A549 (cell line): ENCODE results near the gene BDH1. TPM values are rescaled to one million over a fixed set of nuclear protein-coding genes. Genes with fewer than 3 reads are reported as not detected.
"Not testable (repeated sequence)": the region's sequence is repeated elsewhere in the genome, so short reads cannot be mapped to it uniquely, and the experiment has no call there.

Experiments used
- ATAC-seq, 2 experiments: fragments of 200-7000 bp in 1 of 2; fragments of >200 bp in 1 of 2; cut with Nextera tagmentation in 1 of 2; cut with Tn5 transposase in 1 of 2; 3 replicates each; pipeline versions ENCODE4 v1.8.0 to v1.9.1; 2018 to 2020; ENCODE audit warnings: mild to moderate bottlenecking in 1 of 2, moderate library complexity in 1 of 2
- CTCF ChIA-PET: fragments of 300-600 bp; sonication (Branson Sonifier 250); formaldehyde crosslinking; extraction: SDS; loops from one replicate; lab custom pipeline; 2021; ENCODE audit warnings: antibody characterized with exemption, inconsistent platforms; lab: Yijun Ruan, JAX
- POLR2A ChIA-PET: fragments of 350-600 bp; formaldehyde crosslinking; extraction: SDS; loops from one replicate; lab custom pipeline; 2021; ENCODE audit warnings: antibody characterized with exemption, inconsistent platforms; lab: Yijun Ruan, JAX
- DNase-seq, 2 experiments: peaks; one replicate each; pipeline versions ENCODE4 v3.0.0 to v3.0.0-alpha.2; 2011 to 2016; ENCODE audit warnings: low read depth in 1 of 2, low spot score in 1 of 2
- FAIRE-seq: peaks from 2 replicates; lab custom pipeline; 2011; peaks lifted over from hg19 to GRCh38; lab: Jason Lieb, UNC
- H3K27ac ChIP-seq, 2 experiments: fragments of >200 bp; sonication (Bioruptor Twin); formaldehyde crosslinking; 3 replicates each; pipeline ENCODE4 v1.5.1; 2016 to 2017
- H3K4me1 ChIP-seq: fragments of >200 bp; sonication (Bioruptor Twin); formaldehyde crosslinking; 3 replicates; pipeline ENCODE4 v1.6.1; 2016
- H3K4me2 ChIP-seq: fragments of >200 bp; sonication (Bioruptor Twin); formaldehyde crosslinking; 3 replicates; pipeline ENCODE4 v1.6.1; 2016
- H3K4me3 ChIP-seq: fragments of >200 bp; sonication (Bioruptor Twin); formaldehyde crosslinking; 3 replicates; pipeline ENCODE4 v1.5.1; 2016
- H3K9me3 ChIP-seq: fragments of >200 bp; sonication (Bioruptor Twin); formaldehyde crosslinking; 3 replicates; pipeline ENCODE4 v1.6.1; 2016
- CHD2 ChIP-seq: fragments of 150-350 bp; IDR thresholded peaks from 2 replicates; pipeline ENCODE4 v1.6.1; 2014; ENCODE audit warnings: low read length; ENCODE audit not compliant: partially characterized antibody
- HOXB13 ChIP-seq: fragments of 250-450 bp; sonication (Bioruptor Pico); IDR thresholded peaks from 2 replicates; pipeline ENCODE4 v1.5.0; 2020; ENCODE audit warnings: low read depth, mild to moderate bottlenecking, moderate library complexity
- MYC ChIP-seq: IDR thresholded peaks from 2 replicates; pipeline ENCODE4 v1.6.1; 2012; ENCODE audit warnings: mild to moderate bottlenecking, inconsistent platforms, low read length, improper control_type of control experiment, borderline replicate concordance
- WGBS: methylation state at CpG from one replicate; pipeline ENCODE4 v1.1.6; 2017; ENCODE audit errors: missing lambda C conversion rate; 5-methylcytosine and 5-hydroxymethylcytosine counted together
- polyA plus RNA-seq, 4 experiments: library from polyadenylated mRNA; depleted of rRNA in 3 of 4; stranded (reverse); fragments of >200 nt; fragmentation: RNase III in 1 of 4; extraction: RNeasy Plus Mini Kit Qiagen cat#74134 plus additional on column Dnase treatment in 1 of 4; gene quantifications; 2 replicates in 3 of 4; 3 replicates in 1 of 4; pipeline ENCODE4 v1.2.3, GENCODE V29; 2011 to 2017
- TF ChIP-seq, protein P1 (sequence below): fragments of 250-450 bp; sonication (Bioruptor Pico); IDR thresholded peaks from 2 replicates; pipeline ENCODE4 v1.5.0; 2020; ENCODE audit warnings: low read depth, mild to moderate bottlenecking, moderate library complexity
- TF ChIP-seq, protein P2 (sequence below): fragments of >200 bp; sonication (Bioruptor Twin); formaldehyde crosslinking; IDR thresholded peaks from 2 replicates; pipeline ENCODE4 v1.6.1; 2016

Gene BDH1
- polyA plus RNA-seq, 2 of the 4 experiments (the other 2 are of a cell fraction), result 3.1 to 4.6 TPM

GRCh38 chr3:197573048-197573767 is 17.4 kb upstream of the BDH1 start:
- CTCF ChIA-PET, result interaction anchor here (0.6 to 1.4 kb wide), 3 partner anchors 14 to 63 kb away, joined by 3 to 4 read pairs (median 3); no protein-coding TSS in a partner anchor
- no peak overlapping the region for H3K4me3 ChIP-seq
- peaks cover 6% of the 10 kb centered on the region; the same call in 2 of the 3 replicates for H3K9me3 ChIP-seq
- 61% methylated on average over 6 of the region's 6 CpGs for WGBS
- no peak for TF ChIP-seq HOXB13 (CRISPR knock-in tag)
- TF ChIP-seq, protein P1, sequence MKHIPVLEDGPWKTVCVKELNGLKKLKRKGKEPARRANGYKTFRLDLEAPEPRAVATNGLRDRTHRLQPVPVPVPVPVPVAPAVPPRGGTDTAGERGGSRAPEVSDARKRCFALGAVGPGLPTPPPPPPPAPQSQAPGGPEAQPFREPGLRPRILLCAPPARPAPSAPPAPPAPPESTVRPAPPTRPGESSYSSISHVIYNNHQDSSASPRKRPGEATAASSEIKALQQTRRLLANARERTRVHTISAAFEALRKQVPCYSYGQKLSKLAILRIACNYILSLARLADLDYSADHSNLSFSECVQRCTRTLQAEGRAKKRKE, result no peak
- TF ChIP-seq CHD2, result no peak
- no peak for DNase-seq
- FAIRE-seq, result no peak
- ATAC-seq, result no peak
- H3K4me2 ChIP-seq, result no peak overlapping the region
- H3K27ac ChIP-seq, result no peak overlapping the region
- POLR2A ChIA-PET, result no interaction called here
- H3K4me1 ChIP-seq, result no peaks in the 10 kb centered on the region

GRCh38 chr3:197571880-197572172 is 16.1 kb upstream of the BDH1 start:
- H3K9me3 ChIP-seq, ATAC-seq, DNase-seq, H3K27ac ChIP-seq, FAIRE-seq, H3K4me1 ChIP-seq, H3K4me3 ChIP-seq, H3K4me2 ChIP-seq, POLR2A ChIA-PET: not testable (repeated sequence)
- CTCF ChIA-PET, result interaction anchor here (1.4 kb wide), 1 partner anchor 27 kb away, joined by 4 read pairs; no protein-coding TSS in a partner anchor

DNA sequence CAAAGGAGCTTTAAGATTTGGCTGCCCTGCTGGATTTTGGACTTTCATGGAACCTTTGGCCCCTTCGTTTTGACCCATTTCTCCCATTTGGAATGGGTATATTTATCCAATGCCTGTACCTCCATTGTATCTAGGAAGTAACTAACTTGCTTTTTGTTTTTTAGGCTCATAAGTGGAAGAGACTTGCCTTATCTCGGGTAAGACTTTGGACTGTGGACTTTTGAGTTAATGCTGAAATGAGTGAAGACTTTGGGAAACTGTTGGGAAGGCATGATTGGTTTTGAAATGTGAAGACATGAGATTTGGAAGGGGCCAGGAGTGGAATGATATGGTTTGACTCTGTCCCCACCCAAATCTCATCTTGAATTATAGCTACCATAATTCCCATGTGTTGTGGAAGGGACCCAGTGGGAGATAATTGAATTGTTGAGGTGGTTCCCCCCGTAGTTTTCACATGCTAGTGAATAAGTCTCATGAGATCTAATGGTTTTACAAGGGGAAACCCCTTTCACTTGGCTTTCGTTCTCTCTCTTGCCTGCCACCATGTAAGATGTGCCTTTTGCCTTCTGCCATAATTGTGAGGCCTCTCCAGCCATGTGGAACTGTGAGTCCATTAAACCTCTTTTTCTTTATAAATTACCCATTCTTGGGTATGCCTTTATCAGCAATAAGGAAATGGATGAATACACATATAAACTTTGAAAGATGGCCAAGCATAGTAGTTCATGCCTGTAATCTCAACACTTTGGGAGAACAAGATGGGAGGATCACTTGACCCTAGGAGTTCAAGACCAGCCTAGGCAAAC is 15.5 kb upstream of the BDH1 start:
- POLR2A ChIA-PET, H3K4me2 ChIP-seq, H3K4me1 ChIP-seq, DNase-seq, H3K4me3 ChIP-seq, ATAC-seq, H3K9me3 ChIP-seq, H3K27ac ChIP-seq, FAIRE-seq: not testable (repeated sequence)
- CTCF ChIA-PET, result interaction anchor here (1.5 kb wide), 1 partner anchor 28 kb away, joined by 3 read pairs; no protein-coding TSS in a partner anchor
- 19% methylated on average over 4 of the region's 4 CpGs for WGBS

- CTCF ChIA-PET, ATAC-seq, H3K4me3 ChIP-seq, H3K4me2 ChIP-seq, FAIRE-seq, POLR2A ChIA-PET, DNase-seq, H3K4me1 ChIP-seq, H3K27ac ChIP-seq: not testable (repeated sequence)
- WGBS, result 0% methylated on average over 2 of the region's 2 CpGs
- peaks cover 17% of the 10 kb centered on the region for H3K9me3 ChIP-seq
Observed at GRCh38 chr3:197569433-197569832, 13.7 kb upstream of the BDH1 start.

GRCh38 chr3:197567904-197568681 is 12.3 kb upstream of the BDH1 start:
- peaks cover 23% of the 10 kb centered on the region for H3K9me3 ChIP-seq
- ATAC-seq (no peak), FAIRE-seq (no peak), DNase-seq (no peak)
- no peak overlapping the region for H3K27ac ChIP-seq
- CTCF ChIA-PET, result interaction anchor here (1.7 kb wide), 1 partner anchor 31 kb away, joined by 5 read pairs; no protein-coding TSS in a partner anchor
- H3K4me1 ChIP-seq, result no peaks in the 10 kb centered on the region
- TF ChIP-seq, protein P2, sequence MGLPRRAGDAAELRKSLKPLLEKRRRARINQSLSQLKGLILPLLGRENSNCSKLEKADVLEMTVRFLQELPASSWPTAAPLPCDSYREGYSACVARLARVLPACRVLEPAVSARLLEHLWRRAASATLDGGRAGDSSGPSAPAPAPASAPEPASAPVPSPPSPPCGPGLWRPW, result no peak
- TF ChIP-seq MYC (no peak), HOXB13 (CRISPR knock-in tag) (no peak)
- POLR2A ChIA-PET, result no interaction called here
- H3K4me3 ChIP-seq, result no peak overlapping the region
- no peak overlapping the region for H3K4me2 ChIP-seq
- 26% methylated on average over 6 of the region's 6 CpGs for WGBS

GRCh38 chr3:197566155-197566554 is 10.4 kb upstream of the BDH1 start:
- H3K27ac ChIP-seq, H3K4me1 ChIP-seq, ATAC-seq, H3K4me3 ChIP-seq, POLR2A ChIA-PET, H3K4me2 ChIP-seq, FAIRE-seq, CTCF ChIA-PET, DNase-seq: not testable (repeated sequence)
- H3K9me3 ChIP-seq, result peaks cover 23% of the 10 kb centered on the region
